NCI-H446 (cell line): ENCODE measurements around the gene ZNF549.
"Not testable (repeated sequence)": the region's sequence is repeated elsewhere in the genome, so short reads cannot be mapped to it uniquely, and the experiment has no call there.

Experiments
- DNase-seq, 2 experiments: peaks; one replicate each; lab custom pipeline; 2025; lab: John Stamatoyannopoulos, UW

Gene ZNF549

GRCh38 chr19:57527136-57527881, at the start of gene ZNF549:
ZNF549 (plus strand) TSS chr19:57527356; CDS start chr19:57527574, 218 bp downstream.
- peak; percentile 55 to 93 for DNase-seq

GRCh38 chr19:57487477-57488298, 39.5 kb upstream of the ZNF549 start, which contains the start of gene ZNF419:
ZNF419 (plus strand) TSS chr19:57487750; CDS start chr19:57487951, 201 bp downstream.
- peak; percentile 54 to 86 for DNase-seq

DNA sequence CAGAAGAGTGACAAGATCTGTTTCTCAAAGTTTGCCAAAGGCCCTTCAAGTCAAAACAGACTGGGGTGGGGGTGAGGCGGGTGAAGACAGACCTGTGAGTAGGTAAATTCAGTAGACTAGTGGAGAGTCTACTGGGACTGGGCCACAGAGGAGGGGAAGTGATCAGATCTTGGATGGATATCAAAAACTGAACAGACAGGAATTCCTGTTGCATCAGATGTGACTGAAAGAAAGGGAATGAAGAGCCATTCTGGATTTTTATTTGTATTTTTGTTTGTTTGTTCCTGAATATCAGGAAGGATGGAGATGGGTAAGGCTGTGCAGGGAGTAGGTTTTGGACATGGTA, 38.9 kb upstream of the ZNF549 start:
- DNase-seq = not testable (repeated sequence)

DNA sequence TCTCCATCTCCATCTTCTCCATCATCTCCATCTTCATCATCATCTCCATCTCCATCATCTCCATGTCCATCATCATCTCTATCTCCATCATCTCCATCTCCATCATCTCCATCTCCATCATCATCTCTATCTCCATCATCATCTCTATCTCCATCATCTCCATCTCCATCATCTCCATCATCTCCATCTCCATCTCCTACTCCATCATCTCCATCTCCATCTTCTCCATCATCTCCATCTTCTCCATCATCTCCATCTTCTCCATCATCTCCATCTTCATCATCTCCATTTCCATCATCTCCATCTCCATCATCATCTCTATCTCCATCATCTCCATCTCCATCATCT, 27.9 kb upstream of the ZNF549 start:
- not testable (repeated sequence) for DNase-seq

- peak; percentile 87 to 95 for DNase-seq
Measured at GRCh38 chr19:57499680-57500395, 27.3 kb upstream of the ZNF549 start, which contains the start of gene ZNF773. ZNF773 (plus strand) TSS chr19:57499938; CDS start chr19:57500081, 143 bp downstream.

DNA sequence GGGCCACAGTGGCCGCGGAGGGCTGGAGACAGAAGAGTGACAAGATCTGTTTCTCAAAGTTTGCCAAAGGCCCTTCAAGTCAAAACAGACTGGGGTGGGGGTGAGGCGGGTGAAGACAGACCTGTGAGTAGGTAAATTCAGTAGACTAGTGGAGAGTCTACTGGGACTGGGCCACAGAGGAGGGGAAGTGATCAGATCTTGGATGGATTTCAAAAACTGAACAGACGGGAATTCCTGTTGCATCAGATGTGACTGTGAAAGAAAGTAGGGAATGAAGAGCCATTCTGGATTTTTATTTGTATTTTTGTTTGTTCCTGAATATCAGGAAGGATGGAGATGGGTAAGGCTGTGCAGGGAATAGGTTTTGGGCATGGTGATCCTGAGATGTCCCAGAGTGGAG, 26.8 kb upstream of the ZNF549 start:
- peak in 1 of 2 experiments; percentile 12 for DNase-seq

DNA sequence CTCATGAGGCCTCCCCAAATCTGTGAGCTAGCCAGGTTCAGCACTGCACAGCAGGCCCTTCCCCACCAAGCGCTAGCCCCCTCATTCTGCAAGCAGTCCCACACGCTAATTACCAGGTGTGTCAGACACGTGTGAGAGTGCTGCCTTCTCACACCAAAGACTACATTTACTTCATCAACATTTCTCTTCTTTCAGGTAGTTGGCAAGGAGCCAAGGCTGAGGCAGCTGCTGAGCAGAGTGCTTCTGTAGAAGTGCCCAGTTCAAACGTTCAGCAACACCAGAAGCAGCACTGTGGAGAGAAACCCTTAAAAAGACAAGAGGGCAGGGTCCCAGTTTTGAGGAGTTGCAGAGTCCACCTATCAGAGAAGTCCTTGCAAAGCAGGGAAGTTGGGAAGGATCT, 21.0 kb upstream of the ZNF549 start:
- DNase-seq = no peak

DNA sequence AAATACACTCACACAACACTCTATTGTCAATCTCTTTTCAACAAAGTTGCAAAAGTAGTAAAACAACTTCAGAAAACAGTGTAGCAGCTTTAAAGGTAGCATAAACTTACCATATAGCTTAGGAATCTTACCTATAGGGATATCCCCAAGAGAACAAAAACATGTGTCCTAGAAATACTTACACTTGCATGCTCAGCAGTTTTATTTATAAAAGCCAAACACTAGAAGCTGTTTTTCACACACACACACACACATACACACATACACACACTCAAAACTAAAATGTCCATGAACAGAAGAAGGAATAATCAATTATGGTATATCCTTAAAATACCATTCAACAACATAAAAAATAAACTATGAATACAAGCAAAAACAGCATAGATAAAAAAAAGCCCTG, 15.7 kb upstream of the ZNF549 start:
- no peak for DNase-seq

DNA sequence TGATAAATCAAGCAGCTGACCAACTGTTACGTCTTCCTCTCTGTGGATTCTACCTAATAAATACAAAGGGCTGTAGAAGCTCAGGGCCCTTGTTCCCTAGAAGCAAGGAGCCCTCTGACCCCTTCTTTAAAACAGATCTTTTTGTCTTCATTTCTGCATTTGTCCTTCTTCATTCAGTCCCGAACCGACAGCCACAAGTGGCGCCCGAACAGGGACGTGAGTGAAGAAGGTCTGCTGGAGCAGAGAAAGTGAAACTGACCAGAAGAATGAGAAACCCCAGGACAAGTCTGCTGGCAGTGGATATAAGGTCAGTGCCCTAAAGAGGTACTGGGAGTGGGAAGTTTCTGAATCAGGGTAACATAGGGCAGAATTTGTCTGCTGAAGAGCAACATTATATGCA, 14.3 kb upstream of the ZNF549 start:
- DNase-seq = no peak

DNA sequence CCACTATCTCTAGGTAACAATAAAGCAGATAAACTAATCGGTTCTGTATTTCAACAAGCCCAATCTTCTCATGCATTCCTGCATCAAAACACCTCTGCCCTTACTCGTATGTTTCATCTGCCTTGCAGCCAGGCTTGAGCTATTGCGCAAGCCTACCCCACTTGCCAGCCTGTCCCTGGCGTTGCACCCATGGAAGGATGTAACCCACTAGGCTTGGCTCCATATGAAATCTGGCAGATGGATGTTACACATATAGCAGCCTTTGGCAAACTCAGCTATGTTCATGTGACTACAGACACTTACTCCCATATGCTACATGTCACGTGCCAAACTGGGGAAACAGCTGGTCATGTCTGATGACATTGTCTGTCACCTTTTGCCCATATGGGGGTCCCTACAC, 11.9 kb upstream of the ZNF549 start:
- DNase-seq = peak in 1 of 2 experiments; percentile 52

- not testable (repeated sequence) for DNase-seq
Measured at GRCh38 chr19:57518021-57518420, 9.1 kb upstream of the ZNF549 start.

DNA sequence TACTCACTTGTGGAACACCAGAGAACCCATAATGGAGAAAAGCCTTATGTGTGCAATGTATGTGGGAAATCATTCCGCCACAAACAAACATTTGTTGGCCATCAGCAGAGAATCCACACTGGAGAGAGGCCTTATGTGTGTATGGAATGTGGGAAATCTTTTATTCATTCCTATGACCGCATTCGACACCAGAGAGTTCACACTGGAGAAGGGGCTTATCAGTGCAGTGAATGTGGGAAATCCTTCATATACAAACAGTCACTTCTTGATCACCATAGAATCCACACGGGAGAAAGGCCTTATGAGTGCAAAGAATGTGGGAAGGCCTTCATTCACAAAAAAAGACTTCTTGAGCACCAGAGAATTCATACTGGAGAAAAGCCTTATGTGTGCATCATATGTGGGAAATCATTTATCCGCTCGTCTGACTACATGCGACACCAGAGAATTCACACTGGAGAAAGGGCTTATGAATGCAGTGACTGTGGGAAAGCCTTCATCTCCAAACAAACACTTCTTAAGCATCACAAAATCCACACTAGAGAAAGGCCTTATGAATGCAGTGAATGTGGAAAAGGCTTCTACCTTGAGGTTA, 10.9 kb downstream of the ZNF549 start:
- no peak for DNase-seq

DNA sequence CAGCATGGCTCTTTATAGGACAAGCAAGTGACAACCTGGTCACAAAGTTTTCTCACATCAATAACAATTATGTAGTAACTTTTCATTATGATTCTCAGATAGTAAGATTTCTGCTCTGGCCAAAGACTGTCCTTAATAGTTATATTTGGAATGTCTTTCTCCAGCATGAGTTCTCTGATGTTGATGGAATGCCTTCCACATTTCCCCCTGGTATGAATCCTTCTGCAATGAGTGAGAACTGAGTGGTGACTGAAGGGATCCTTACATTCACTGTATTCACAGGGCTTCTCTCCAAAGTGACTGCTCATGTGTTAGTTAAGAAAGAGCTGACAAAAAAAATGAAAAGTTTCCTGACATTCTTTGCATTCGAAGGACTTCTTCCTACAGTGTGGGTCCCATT, 19.4 kb downstream of the ZNF549 start:
- DNase-seq = no peak

GRCh38 chr19:57552432-57552831, 25.3 kb downstream of the ZNF549 start:
- DNase-seq = no peak

- DNase-seq = no peak
Measured at GRCh38 chr19:57557659-57558058, 30.5 kb downstream of the ZNF549 start.

- no peak for DNase-seq
Measured at GRCh38 chr19:57558525-57558924, 31.4 kb downstream of the ZNF549 start.

DNA sequence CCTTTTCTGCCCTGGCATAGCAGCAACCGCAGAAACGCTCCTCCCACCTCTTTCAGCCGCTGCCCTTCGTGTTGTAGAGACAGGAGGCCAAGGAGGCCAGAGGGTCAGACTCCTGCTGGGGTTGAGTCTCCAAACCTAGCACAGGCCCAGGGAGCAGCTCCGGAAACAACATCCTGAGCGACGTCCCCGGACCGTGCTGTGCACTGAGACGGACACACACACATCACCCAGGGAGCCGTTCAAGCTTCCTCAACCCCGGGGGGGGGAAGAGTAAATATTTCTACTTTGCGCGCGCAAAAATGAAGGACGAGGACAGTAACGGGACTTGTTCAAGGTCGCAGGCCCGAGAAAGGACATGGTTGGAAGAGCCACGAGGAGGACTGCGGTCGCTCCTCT, 31.9 kb downstream of the ZNF549 start:
- DNase-seq = no peak

GRCh38 chr19:57559404-57560025, 32.4 kb downstream of the ZNF549 start, which contains the start of gene ZNF550:
ZNF550 (minus strand) TSS chr19:57559863; CDS start chr19:57559682, 181 bp downstream.
- peak; percentile 44 to 81 for DNase-seq

DNA sequence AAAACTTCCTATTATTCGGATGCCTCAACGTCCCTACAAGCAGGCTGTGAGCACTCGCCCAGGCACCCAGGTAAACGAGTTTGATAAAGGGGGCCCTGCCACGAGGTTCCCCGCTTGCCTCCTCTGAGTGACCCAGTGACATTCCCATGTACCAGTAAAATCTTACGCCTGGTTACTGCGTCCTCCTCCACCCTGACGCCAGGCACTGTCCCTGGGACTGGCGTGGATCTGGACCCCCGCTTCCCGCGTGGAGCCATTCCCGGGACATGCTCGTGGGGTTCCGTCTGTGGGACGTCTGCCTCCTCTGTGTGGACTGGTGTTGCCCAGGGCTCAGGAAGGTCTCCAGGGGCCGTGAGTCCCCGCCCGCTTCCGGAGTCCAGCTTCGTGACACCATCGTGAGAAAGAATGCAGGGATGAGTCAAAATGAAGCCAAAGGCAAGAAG, 32.9 kb downstream of the ZNF549 start:
- DNase-seq = no peak

GRCh38 chr19:57563547-57563946, 36.4 kb downstream of the ZNF549 start:
- DNase-seq = no peak
